Neural progenitor cell (in vitro differentiated cells): ENCODE measurements around the gene TMEM31.
"Not testable (repeated sequence)": the region's sequence is repeated elsewhere in the genome, so short reads cannot be mapped to it uniquely, and the experiment has no call there.

ENCODE experiments used
- CTCF ChIP-seq: fragments of 200-600 bp; sonication (generic); IDR thresholded peaks from 2 replicates; pipeline ENCODE4 v1.5.1; 2017; ENCODE audit warnings: antibody characterized with exemption, mild to moderate bottlenecking
- EZH2 ChIP-seq: fragments of 200-600 bp; sonication (generic); IDR thresholded peaks from 2 replicates; pipeline ENCODE4 v1.6.1; 2017; ENCODE audit warnings: antibody characterized with exemption, mild to moderate bottlenecking, moderate library complexity
- EZH2phosphoT487 ChIP-seq: fragments of 200-600 bp; sonication (generic); IDR thresholded peaks from 2 replicates; pipeline ENCODE4 v1.6.1; 2017; ENCODE audit warnings: antibody characterized with exemption

GRCh38 chrX:103763541-103763940, 52.8 kb downstream of the TMEM31 start:
- TF ChIP-seq CTCF, EZH2, EZH2phosphoT487: not testable (repeated sequence)
